HUES6 (cell line): ENCODE data around the gene NTN1.
A peak's percentile ranks its signal among the peaks of the same experiment; 100 is the strongest.

ENCODE experiments used
- H3K27ac ChIP-seq: 2 replicates; pipeline ENCODE4 v1.7.0; 2013; ENCODE audit warnings: low read depth, mild to moderate bottlenecking, low read length, inconsistent platforms
- H3K27me3 ChIP-seq: 2 replicates; pipeline ENCODE4 v1.6.1; 2013; ENCODE audit warnings: low read length; ENCODE audit not compliant: control insufficient read depth, insufficient read depth
- H3K36me3 ChIP-seq: 2 replicates; pipeline ENCODE4 v1.6.1; 2013; ENCODE audit warnings: low read length; ENCODE audit not compliant: control insufficient read depth, insufficient read depth
- H3K4me1 ChIP-seq: 2 replicates; pipeline ENCODE4 v1.6.1; 2013; ENCODE audit warnings: low read length; ENCODE audit not compliant: control insufficient read depth, insufficient read depth
- H3K4me3 ChIP-seq: 2 replicates; pipeline ENCODE4 v1.5.1; 2013; ENCODE audit warnings: low read depth, low read length
- H3K9ac ChIP-seq: one replicate; pipeline ENCODE4 v1.6.1; 2013; ENCODE audit warnings: mild to moderate bottlenecking, low read length
- H3K9me3 ChIP-seq: 2 replicates; pipeline ENCODE4 v1.6.1; 2013; ENCODE audit warnings: low read depth, low read length; ENCODE audit not compliant: control insufficient read depth, insufficient read depth

The NTN1 gene

GRCh38 chr17:9220398-9221146, 199.3 kb downstream of the NTN1 start:
- no peaks in the 10 kb centered on the region for H3K36me3 ChIP-seq
- H3K9me3 ChIP-seq = peaks cover 9% of the 10 kb centered on the region
- H3K27me3 ChIP-seq = no peaks in the 10 kb centered on the region; the same call in 1 of the 2 replicates
- H3K9ac ChIP-seq = no peak overlapping the region
- H3K27ac ChIP-seq = no peak overlapping the region
- H3K4me1 ChIP-seq = peaks cover 35% of the 10 kb centered on the region
- no peak overlapping the region for H3K4me3 ChIP-seq

GRCh38 chr17:9221147-9221921, 200.0 kb downstream of the NTN1 start:
- Histone ChIP-seq H3K27me3 (no peaks in the 10 kb centered on the region; the same call in 1 of the 2 replicates), H3K36me3 (no peaks in the 10 kb centered on the region), H3K27ac (no peak overlapping the region)

GRCh38 chr17:9221922-9222180, 200.5 kb downstream of the NTN1 start:
- H3K9me3 ChIP-seq = no peaks in the 10 kb centered on the region
- H3K27me3 ChIP-seq = no peaks in the 10 kb centered on the region; the same call in 1 of the 2 replicates
- peaks cover 37% of the 10 kb centered on the region for H3K4me1 ChIP-seq
- H3K4me3 ChIP-seq = no peak overlapping the region
- no peaks in the 10 kb centered on the region for H3K36me3 ChIP-seq
- no peak overlapping the region for H3K9ac ChIP-seq
- H3K27ac ChIP-seq = no peak overlapping the region

More at GRCh38 chr17:9221147-9221921, 200.0 kb downstream of the NTN1 start:
- Histone ChIP-seq H3K4me1 (peaks cover 35% of the 10 kb centered on the region), H3K9me3 (peaks cover 3% of the 10 kb centered on the region; the same call in 1 of the 2 replicates), H3K4me3 (no peak overlapping the region), H3K9ac (peak overlapping the region; percentile 17)

- H3K4me3 ChIP-seq = no peak overlapping the region
- H3K4me1 ChIP-seq = peaks cover 30% of the 10 kb centered on the region
- no peak overlapping the region for H3K9ac ChIP-seq
- no peaks in the 10 kb centered on the region for H3K9me3 ChIP-seq
- H3K27me3 ChIP-seq = peaks cover 4% of the 10 kb centered on the region; the same call in 1 of the 2 replicates
- no peaks in the 10 kb centered on the region for H3K36me3 ChIP-seq
- no peak overlapping the region for H3K27ac ChIP-seq
Measured at GRCh38 chr17:9223531-9223930, 202.2 kb downstream of the NTN1 start.

- H3K4me3 ChIP-seq = no peak overlapping the region
- H3K36me3 ChIP-seq = no peaks in the 10 kb centered on the region
- H3K27ac ChIP-seq = no peak overlapping the region
- H3K27me3 ChIP-seq = peaks cover 5% of the 10 kb centered on the region; the same call in 1 of the 2 replicates
- H3K9ac ChIP-seq = no peak overlapping the region
- H3K4me1 ChIP-seq = peaks cover 28% of the 10 kb centered on the region
- H3K9me3 ChIP-seq = no peaks in the 10 kb centered on the region
Measured at GRCh38 chr17:9224485-9224884, 203.2 kb downstream of the NTN1 start.

- Histone ChIP-seq H3K9me3 (no peaks in the 10 kb centered on the region), H3K4me1 (peaks cover 18% of the 10 kb centered on the region), H3K9ac (no peak overlapping the region), H3K4me3 (no peak overlapping the region), H3K27me3 (peaks cover 8% of the 10 kb centered on the region; the same call in 1 of the 2 replicates), H3K27ac (no peak overlapping the region), H3K36me3 (no peaks in the 10 kb centered on the region)
Measured at GRCh38 chr17:9225305-9226101, 204.2 kb downstream of the NTN1 start.

GRCh38 chr17:9226130-9226793, 205.0 kb downstream of the NTN1 start:
- H3K9me3 ChIP-seq = no peaks in the 10 kb centered on the region
- H3K9ac ChIP-seq = no peak overlapping the region
- no peak overlapping the region for H3K4me3 ChIP-seq

GRCh38 chr17:9226794-9227135, 205.5 kb downstream of the NTN1 start:
- Histone ChIP-seq H3K9ac (no peak overlapping the region), H3K9me3 (no peaks in the 10 kb centered on the region), H3K36me3 (no peaks in the 10 kb centered on the region), H3K4me3 (no peak overlapping the region), H3K4me1 (peaks cover 9% of the 10 kb centered on the region), H3K27ac (no peak overlapping the region), H3K27me3 (peaks cover 8% of the 10 kb centered on the region; the same call in 1 of the 2 replicates)

More at GRCh38 chr17:9226130-9226793, 205.0 kb downstream of the NTN1 start:
- H3K27me3 ChIP-seq = peaks cover 8% of the 10 kb centered on the region; the same call in 1 of the 2 replicates
- no peaks in the 10 kb centered on the region for H3K36me3 ChIP-seq
- H3K4me1 ChIP-seq = peaks cover 12% of the 10 kb centered on the region
- no peak overlapping the region for H3K27ac ChIP-seq

GRCh38 chr17:9227819-9228407, 206.6 kb downstream of the NTN1 start:
- Histone ChIP-seq H3K9me3 (no peaks in the 10 kb centered on the region), H3K27me3 (peaks cover 8% of the 10 kb centered on the region; the same call in 1 of the 2 replicates), H3K36me3 (no peaks in the 10 kb centered on the region), H3K27ac (no peak overlapping the region), H3K4me3 (no peak overlapping the region), H3K9ac (no peak overlapping the region), H3K4me1 (peaks cover 12% of the 10 kb centered on the region)

- no peak overlapping the region for H3K9ac ChIP-seq
- H3K27me3 ChIP-seq = peaks cover 8% of the 10 kb centered on the region; the same call in 1 of the 2 replicates
- H3K9me3 ChIP-seq = no peaks in the 10 kb centered on the region
- peaks cover 12% of the 10 kb centered on the region for H3K4me1 ChIP-seq
- no peak overlapping the region for H3K4me3 ChIP-seq
- no peak overlapping the region for H3K27ac ChIP-seq
- H3K36me3 ChIP-seq = no peaks in the 10 kb centered on the region
Measured at GRCh38 chr17:9228408-9229159, 207.3 kb downstream of the NTN1 start.
